Activated CD8-positive, alpha-beta T cell treated with anti-CD3 and anti-CD28 coated beads for 36 hours (primary cell): ENCODE data around the gene DCTD. TPM values are rescaled to one million over a fixed set of nuclear protein-coding genes. Genes with fewer than 3 reads are reported as not detected.

ENCODE experiments used
- total RNA-seq, 2 experiments: library from RNA; stranded (reverse); gene quantifications; one replicate each; pipeline ENCODE4 v1.2.3, GENCODE V29; 2021

DCTD gene
- total RNA-seq, 2 experiments from 2014 or later = 128 to 131 TPM

Other genes with a start within 250 kb of the DCTD start
- gene WWC2, start 181.9 kb upstream of the DCTD start, total RNA-seq = 1 to 10 TPM; 1.9 TPM